Measurements from ENCODE around the gene CCL17. TPM values are rescaled to one million over a fixed set of nuclear protein-coding genes. Genes with fewer than 3 reads are reported as not detected.
A peak's percentile ranks its signal among the peaks of the same experiment; 100 is the strongest.

CCL17 gene
- total RNA-seq, 1 experiment from 2014 or later = not detected

DNA sequence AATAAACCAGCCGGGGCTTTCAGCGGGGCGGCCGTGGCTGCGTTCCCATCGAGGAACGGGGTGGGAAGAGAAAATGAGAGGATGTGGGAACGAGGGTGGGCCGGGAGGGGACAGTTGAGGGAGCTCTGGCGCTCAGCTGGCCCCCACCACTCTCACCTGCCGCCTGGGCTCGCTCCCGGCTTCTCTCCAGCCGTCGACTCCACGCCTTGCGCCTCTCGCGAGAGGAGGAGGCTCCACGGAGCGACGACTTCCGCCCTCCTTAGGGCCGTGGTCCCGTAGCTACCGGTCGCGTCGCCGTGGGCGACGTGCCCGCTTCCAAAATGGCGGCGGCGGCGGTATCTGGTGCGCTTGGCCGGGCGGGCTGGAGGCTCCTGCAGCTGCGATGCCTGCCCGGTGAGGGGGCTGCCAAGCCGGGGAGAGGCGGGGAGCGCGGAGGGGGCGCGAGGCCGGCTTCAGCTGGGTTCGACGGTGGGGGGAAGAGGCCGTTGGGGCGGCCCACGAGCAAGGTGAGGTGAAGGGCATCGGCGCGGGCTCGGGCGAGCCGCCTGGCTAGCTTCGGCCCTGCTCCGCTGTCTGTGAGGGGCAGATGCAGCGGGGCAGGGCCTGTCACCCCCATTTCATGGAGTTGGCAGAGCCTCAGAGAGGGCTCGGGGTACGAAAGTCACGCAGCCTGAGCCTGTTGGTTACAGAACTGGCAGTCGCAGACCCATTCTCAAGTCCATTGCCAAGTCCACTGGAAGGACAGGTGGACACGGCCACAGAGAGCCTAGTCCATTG, 42.8 kb downstream of the CCL17 start, which contains the start of the genes CIAPIN1 and COQ9:
Gene CIAPIN1 (minus strand): TSS at position 200 of the 777 bp plus-strand sequence. CDS start 6,457 bp downstream, outside the sequence.
Gene COQ9 (plus strand): TSS at position 294 of the 777 bp plus-strand sequence. CDS start 27 bp downstream, at position 321.
- TF ChIP-seq, protein P1, sequence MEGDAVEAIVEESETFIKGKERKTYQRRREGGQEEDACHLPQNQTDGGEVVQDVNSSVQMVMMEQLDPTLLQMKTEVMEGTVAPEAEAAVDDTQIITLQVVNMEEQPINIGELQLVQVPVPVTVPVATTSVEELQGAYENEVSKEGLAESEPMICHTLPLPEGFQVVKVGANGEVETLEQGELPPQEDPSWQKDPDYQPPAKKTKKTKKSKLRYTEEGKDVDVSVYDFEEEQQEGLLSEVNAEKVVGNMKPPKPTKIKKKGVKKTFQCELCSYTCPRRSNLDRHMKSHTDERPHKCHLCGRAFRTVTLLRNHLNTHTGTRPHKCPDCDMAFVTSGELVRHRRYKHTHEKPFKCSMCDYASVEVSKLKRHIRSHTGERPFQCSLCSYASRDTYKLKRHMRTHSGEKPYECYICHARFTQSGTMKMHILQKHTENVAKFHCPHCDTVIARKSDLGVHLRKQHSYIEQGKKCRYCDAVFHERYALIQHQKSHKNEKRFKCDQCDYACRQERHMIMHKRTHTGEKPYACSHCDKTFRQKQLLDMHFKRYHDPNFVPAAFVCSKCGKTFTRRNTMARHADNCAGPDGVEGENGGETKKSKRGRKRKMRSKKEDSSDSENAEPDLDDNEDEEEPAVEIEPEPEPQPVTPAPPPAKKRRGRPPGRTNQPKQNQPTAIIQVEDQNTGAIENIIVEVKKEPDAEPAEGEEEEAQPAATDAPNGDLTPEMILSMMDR (IDR thresholded peaks at IDR 0.05; ENCODE audit: insufficient read depth in 1 of 2, low read depth in 1 of 2, low read length in 1 of 2, severe bottlenecking in 1 of 2, unreplicated experiment in 1 of 2) = no peak
- H3K9me3 Mint-ChIP-seq (ENCODE audit: unreplicated experiment) = no peaks in the 10 kb centered on the region
- ChIA-PET CTCF (interaction anchor here (0.6 to 2.1 kb wide), 12 partner anchors 14 to 288 kb away, joined by 3 to 13 read pairs (median 4); partner anchors contain the start of gene POLR2C), POLR2A (interaction anchor here (0.6 to 1.6 kb wide), 16 partner anchors 9 to 1036 kb away, joined by 3 to 16 read pairs (median 6); partner anchors contain the start of genes ARL2BP, KATNB1, POLR2C and PSME3IP1)
- intact Hi-C loops (cut with micrococcal nuclease; ENCODE audit: unreplicated experiment) = loop anchor here (1.0 kb wide), 1 partner anchor 15 kb away; the partner anchor contains the start of gene POLR2C
- H3K4me3 Mint-ChIP-seq (ENCODE audit: unreplicated experiment) = peak within 1 kb of the TSS; percentile 90
- H3K27me3 Mint-ChIP-seq (ENCODE audit: insufficient read depth, unreplicated experiment) = no peaks in the 10 kb centered on the region
- Histone ChIP-seq H3K4me3 (ENCODE audit: low read depth, low read length) (peak within 1 kb of the TSS; percentile 93), H3K27me3 (replicated peaks; ENCODE audit: control insufficient read depth, insufficient read depth, low read length) (no peaks in the 10 kb centered on the region), H3K9me3 (no peaks in the 10 kb centered on the region), H3K4me1 (peaks cover 3% of the 10 kb centered on the region; the same call in 1 of the 2 replicates), H3K36me3 (ENCODE audit: control insufficient read depth, insufficient read depth, low read length) (0 out of 2 replicates have a peak, but pooled peaks cover 1% of the 10 kb centered on the region)
- peaks cover 30% of the 10 kb centered on the region for H3K36me3 Mint-ChIP-seq (ENCODE audit: insufficient read depth, unreplicated experiment)
- H3K27ac Mint-ChIP-seq (ENCODE audit: unreplicated experiment) = peak within 1 kb of the TSS; percentile 97
- no TSS peak for BruUV-seq (replicated peaks)
- peak; percentile 96 to 97 for DNase-seq
- H3K4me1 Mint-ChIP-seq (ENCODE audit: low read depth, unreplicated experiment) = peaks cover 5% of the 10 kb centered on the region

DNA sequence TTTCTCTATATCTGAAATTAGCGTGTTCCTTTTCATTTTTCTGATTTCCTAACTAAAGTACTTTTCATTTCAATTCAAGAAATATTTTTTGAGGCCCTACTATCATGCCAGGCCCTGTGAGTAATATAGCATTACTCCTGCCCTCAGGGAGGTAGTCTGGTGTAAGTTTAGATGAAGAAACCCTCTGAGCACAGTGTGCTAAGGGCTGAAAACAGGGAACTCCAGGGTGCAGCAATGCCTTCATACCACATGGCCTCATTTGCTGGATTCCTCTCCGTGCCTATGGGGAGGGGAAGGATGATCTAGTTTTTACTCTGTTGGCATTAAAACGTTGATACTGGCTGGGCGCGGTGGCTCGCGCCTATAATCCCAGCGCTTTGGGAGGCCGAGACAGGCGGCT, 47.5 kb downstream of the CCL17 start:
- no peaks in the 10 kb centered on the region for H3K27me3 Mint-ChIP-seq (ENCODE audit: insufficient read depth, unreplicated experiment)
- intact Hi-C loops (cut with micrococcal nuclease; ENCODE audit: unreplicated experiment) = no loop called here
- no TSS peak for BruUV-seq (replicated peaks)
- DNase-seq = no peak
- ChIA-PET POLR2A (no interaction called here), CTCF (no interaction called here)
- TF ChIP-seq, protein P1 (IDR thresholded peaks at IDR 0.05; ENCODE audit: insufficient read depth in 1 of 2, low read depth in 1 of 2, low read length in 1 of 2, severe bottlenecking in 1 of 2, unreplicated experiment in 1 of 2) = no peak
- H3K4me3 Mint-ChIP-seq (ENCODE audit: unreplicated experiment) = no peak overlapping the region
- H3K9me3 Mint-ChIP-seq (ENCODE audit: unreplicated experiment) = no peaks in the 10 kb centered on the region
- no peaks in the 10 kb centered on the region for H3K4me1 Mint-ChIP-seq (ENCODE audit: low read depth, unreplicated experiment)
- Histone ChIP-seq H3K9me3 (no peaks in the 10 kb centered on the region), H3K4me1 (no peaks in the 10 kb centered on the region), H3K4me3 (ENCODE audit: low read depth, low read length) (no peak overlapping the region), H3K27me3 (replicated peaks; ENCODE audit: control insufficient read depth, insufficient read depth, low read length) (no peaks in the 10 kb centered on the region), H3K36me3 (ENCODE audit: control insufficient read depth, insufficient read depth, low read length) (peaks cover 11% of the 10 kb centered on the region)
- peaks cover 23% of the 10 kb centered on the region for H3K36me3 Mint-ChIP-seq (ENCODE audit: insufficient read depth, unreplicated experiment)
- no peak overlapping the region for H3K27ac Mint-ChIP-seq (ENCODE audit: unreplicated experiment)

DNA sequence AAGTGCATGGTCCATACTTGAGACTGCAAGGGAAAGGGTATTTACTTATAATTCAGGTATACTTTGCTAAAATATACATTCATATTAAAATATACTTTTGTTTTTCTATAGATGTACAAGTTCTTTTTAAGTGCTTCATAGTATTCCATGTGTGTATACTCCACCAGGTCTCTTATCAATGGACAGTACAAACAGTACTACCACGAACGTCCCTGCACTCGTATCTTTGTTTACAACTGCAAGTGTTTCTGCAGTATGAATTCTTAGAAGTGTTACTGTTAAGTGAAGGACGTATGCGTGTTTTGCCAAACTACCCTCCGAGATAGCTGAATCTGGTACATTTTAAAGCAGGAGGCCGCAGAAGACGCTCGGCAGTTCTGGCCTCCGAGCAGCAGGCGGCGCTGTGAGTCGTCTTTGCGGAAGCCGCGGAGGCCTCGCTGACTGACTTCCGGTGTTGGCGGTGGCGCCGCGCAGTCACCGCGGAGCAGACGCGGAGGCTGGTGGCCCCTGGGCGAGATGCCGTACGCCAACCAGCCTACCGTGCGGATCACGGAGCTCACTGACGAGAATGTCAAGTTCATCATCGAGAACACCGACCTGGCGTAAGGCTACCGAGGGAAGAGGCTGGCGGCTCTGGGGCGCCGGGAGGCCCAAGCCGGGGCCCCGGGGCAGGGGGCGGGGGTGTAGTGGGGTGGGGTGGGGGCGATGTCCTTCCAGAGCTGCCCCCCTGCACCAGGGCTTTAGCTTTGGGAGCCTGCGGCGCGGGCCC, 57.8 kb downstream of the CCL17 start, which contains the start of gene POLR2C:
Gene POLR2C (plus strand): TSS at position 471 of the 769 bp plus-strand sequence. CDS start 46 bp downstream, at position 517.
- peak; percentile 88 to 95 for DNase-seq
- no peaks in the 10 kb centered on the region for H3K27me3 Mint-ChIP-seq (ENCODE audit: insufficient read depth, unreplicated experiment)
- Histone ChIP-seq H3K27me3 (replicated peaks; ENCODE audit: control insufficient read depth, insufficient read depth, low read length) (no peaks in the 10 kb centered on the region), H3K9me3 (no peaks in the 10 kb centered on the region), H3K36me3 (ENCODE audit: control insufficient read depth, insufficient read depth, low read length) (peaks cover 5% of the 10 kb centered on the region), H3K4me1 (0 out of 2 replicates have a peak, but pooled peaks cover 8% of the 10 kb centered on the region), H3K4me3 (ENCODE audit: low read depth, low read length) (peak within 1 kb of the TSS; percentile 73)
- TF ChIP-seq, protein P1 (IDR thresholded peaks at IDR 0.05; ENCODE audit: insufficient read depth in 1 of 2, low read depth in 1 of 2, low read length in 1 of 2, severe bottlenecking in 1 of 2, unreplicated experiment in 1 of 2) = peak; percentile 96 to 98
- no TSS peak for BruUV-seq (replicated peaks)
- intact Hi-C loops (cut with micrococcal nuclease; ENCODE audit: unreplicated experiment) = loop anchor here (1.0 to 2.0 kb wide), 3 partner anchors 15 to 57 kb away; partner anchors contain the start of genes CIAPIN1 and COQ9
- peaks cover 31% of the 10 kb centered on the region for H3K36me3 Mint-ChIP-seq (ENCODE audit: insufficient read depth, unreplicated experiment)
- ChIA-PET POLR2A (interaction anchor here (0.6 to 2.3 kb wide), 8 partner anchors 13 to 239 kb away, joined by 3 to 16 read pairs (median 4); partner anchors contain the start of genes CIAPIN1 and COQ9), CTCF (interaction anchor here (0.6 to 2.8 kb wide), 12 partner anchors 9 to 273 kb away, joined by 3 to 17 read pairs (median 7); partner anchors contain the start of genes CIAPIN1, COQ9 and KATNB1)
- no peaks in the 10 kb centered on the region for H3K9me3 Mint-ChIP-seq (ENCODE audit: unreplicated experiment)
- H3K27ac Mint-ChIP-seq (ENCODE audit: unreplicated experiment) = peak within 1 kb of the TSS; percentile 92
- H3K4me3 Mint-ChIP-seq (ENCODE audit: unreplicated experiment) = peak within 1 kb of the TSS; percentile 85
- no peaks in the 10 kb centered on the region for H3K4me1 Mint-ChIP-seq (ENCODE audit: low read depth, unreplicated experiment)

All from Caco-2 (cell line).